Activated CD8-positive, alpha-beta memory T cell treated with anti-CD3 and anti-CD28 coated beads, Interleukin-2, amount 10 ng/mL, durations not matched to agents 7 days and 5 days (primary cell): Measurements from ENCODE around the gene RPS6KA2. TPM values are rescaled to one million over a fixed set of nuclear protein-coding genes. Genes with fewer than 3 reads are reported as not detected.

Source experiments
- ATAC-seq: fragments of 150-1000 bp; cut with Tn5 transposase; one replicate; pipeline ENCODE4 v1.10.0; 2021; ENCODE audit warnings: moderate library complexity
- CTCF ChIA-PET: fragments of 350-600 bp; sonication (Branson Sonifier 250); formaldehyde crosslinking; loops from one replicate; lab custom pipeline; 2021; ENCODE audit warnings: antibody characterized with exemption; lab: Charles Lee
- DNase-seq: peaks from one replicate; pipeline ENCODE4 v3.0.0-alpha.2; 2020
- H3K27ac Mint-ChIP-seq: one replicate; pipeline ENCODE4 v1.8.0; 2021; ENCODE audit warnings: mild to moderate bottlenecking, mixed read lengths
- H3K27me3 Mint-ChIP-seq: one replicate; pipeline ENCODE4 v1.8.0; 2021; ENCODE audit warnings: mixed read lengths
- H3K36me3 Mint-ChIP-seq: one replicate; pipeline ENCODE4 v1.8.0; 2021; ENCODE audit warnings: mild to moderate bottlenecking, mixed read lengths
- H3K4me1 Mint-ChIP-seq: one replicate; pipeline ENCODE4 v1.8.0; 2021; ENCODE audit warnings: mixed read lengths
- H3K4me3 Mint-ChIP-seq: one replicate; pipeline ENCODE4 v1.8.0; 2021; ENCODE audit warnings: mild to moderate bottlenecking, moderate library complexity, mixed read lengths
- H3K9me3 Mint-ChIP-seq: one replicate; pipeline ENCODE4 v1.8.0; 2022; ENCODE audit warnings: low read depth, mixed read lengths
- total RNA-seq, 2 experiments: library from RNA; stranded (reverse); gene quantifications; one replicate each; pipeline ENCODE4 v1.2.3, GENCODE V29; 2021

Gene RPS6KA2
- total RNA-seq, 2 experiments from 2014 or later = 4.5 to 5.4 TPM

DNA sequence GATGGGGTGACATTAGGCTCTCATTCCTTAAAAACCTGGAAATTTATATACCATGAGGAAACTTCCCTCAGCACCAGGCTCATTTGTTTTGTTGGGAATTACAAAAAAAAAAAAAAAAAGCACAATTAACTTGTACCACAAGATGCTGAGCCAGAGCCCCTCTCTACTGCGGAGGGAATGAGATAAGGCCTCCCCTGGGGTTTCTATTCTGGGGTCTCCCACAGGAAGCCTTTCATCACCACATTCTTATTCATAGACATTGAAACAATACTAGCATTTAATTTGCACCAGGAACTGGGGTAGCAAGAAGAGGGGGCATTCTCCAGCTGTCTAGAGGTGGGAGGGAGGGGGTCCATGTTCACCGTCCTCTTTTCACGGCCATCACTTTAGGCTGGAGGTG, 23.0 kb upstream of the RPS6KA2 start:
- no peaks in the 10 kb centered on the region for H3K4me1 Mint-ChIP-seq
- no peak overlapping the region for H3K27ac Mint-ChIP-seq
- DNase-seq = no peak
- peaks cover 3% of the 10 kb centered on the region for H3K27me3 Mint-ChIP-seq
- CTCF ChIA-PET = no interaction called here
- H3K36me3 Mint-ChIP-seq = no peaks in the 10 kb centered on the region
- no peaks in the 10 kb centered on the region for H3K9me3 Mint-ChIP-seq
- H3K4me3 Mint-ChIP-seq = no peak overlapping the region
- no peak for ATAC-seq

- Mint-ChIP-seq H3K36me3 (no peaks in the 10 kb centered on the region), H3K27ac (no peak overlapping the region), H3K4me1 (no peaks in the 10 kb centered on the region), H3K27me3 (peaks cover 6% of the 10 kb centered on the region), H3K9me3 (no peaks in the 10 kb centered on the region), H3K4me3 (no peak overlapping the region)
- CTCF ChIA-PET = no interaction called here
- no peak for ATAC-seq
- no peak for DNase-seq
Measured at GRCh38 chr6:166648846-166649245, 21.8 kb upstream of the RPS6KA2 start.

DNA sequence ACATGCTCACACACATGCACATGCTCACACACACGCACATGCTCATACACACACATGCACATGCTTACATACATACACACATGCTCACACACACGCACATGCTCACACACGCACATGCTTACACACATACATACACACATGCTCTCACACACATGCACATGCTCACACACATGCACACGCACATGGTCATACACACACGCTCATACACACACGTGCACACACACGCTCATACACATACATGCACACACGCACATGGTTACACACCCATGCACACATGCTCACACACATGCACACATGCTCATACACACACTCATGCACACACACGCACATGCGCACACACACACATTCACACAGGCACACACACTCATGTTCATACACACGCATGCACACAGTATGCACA, 20.8 kb upstream of the RPS6KA2 start:
- DNase-seq (no peak), ATAC-seq (no peak)
- H3K4me1 Mint-ChIP-seq = no peaks in the 10 kb centered on the region
- CTCF ChIA-PET = no interaction called here
- H3K9me3 Mint-ChIP-seq = no peaks in the 10 kb centered on the region
- H3K27me3 Mint-ChIP-seq = peaks cover 9% of the 10 kb centered on the region
- H3K4me3 Mint-ChIP-seq = no peak overlapping the region
- H3K36me3 Mint-ChIP-seq = no peaks in the 10 kb centered on the region
- no peak overlapping the region for H3K27ac Mint-ChIP-seq

GRCh38 chr6:166646716-166647115, 19.7 kb upstream of the RPS6KA2 start:
- H3K27me3 Mint-ChIP-seq = peaks cover 14% of the 10 kb centered on the region
- no peaks in the 10 kb centered on the region for H3K36me3 Mint-ChIP-seq
- DNase-seq (no peak), ATAC-seq (no peak)
- no peaks in the 10 kb centered on the region for H3K9me3 Mint-ChIP-seq
- no peaks in the 10 kb centered on the region for H3K4me1 Mint-ChIP-seq
- no peak overlapping the region for H3K27ac Mint-ChIP-seq
- CTCF ChIA-PET = no interaction called here
- H3K4me3 Mint-ChIP-seq = no peak overlapping the region

GRCh38 chr6:166645896-166646295, 18.8 kb upstream of the RPS6KA2 start:
- no peaks in the 10 kb centered on the region for H3K36me3 Mint-ChIP-seq
- H3K27me3 Mint-ChIP-seq = peaks cover 18% of the 10 kb centered on the region
- ATAC-seq (no peak), DNase-seq (no peak)
- no peak overlapping the region for H3K4me3 Mint-ChIP-seq
- H3K9me3 Mint-ChIP-seq = no peaks in the 10 kb centered on the region
- CTCF ChIA-PET = no interaction called here
- H3K4me1 Mint-ChIP-seq = no peaks in the 10 kb centered on the region
- no peak overlapping the region for H3K27ac Mint-ChIP-seq

DNA sequence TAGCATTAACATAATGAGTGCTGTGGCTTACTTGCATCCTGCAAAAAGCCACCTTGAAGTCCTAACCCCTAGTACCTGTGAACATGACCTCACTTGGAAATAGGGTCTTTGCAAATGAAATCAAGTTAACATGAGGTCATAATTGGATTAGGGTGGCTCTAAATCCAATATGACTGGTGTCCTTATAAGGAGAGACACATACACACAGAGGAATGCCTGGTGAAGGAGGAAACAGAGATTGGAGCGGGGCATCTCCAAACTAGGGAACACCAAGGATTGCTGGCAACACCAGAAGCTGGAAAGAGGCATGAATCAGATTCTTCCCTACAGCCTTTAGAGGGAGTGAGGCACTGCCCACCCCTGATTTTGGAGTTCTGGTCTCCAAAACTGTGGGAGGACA, 17.6 kb upstream of the RPS6KA2 start:
- H3K4me3 Mint-ChIP-seq = no peak overlapping the region
- CTCF ChIA-PET = no interaction called here
- peaks cover 28% of the 10 kb centered on the region for H3K27me3 Mint-ChIP-seq
- H3K27ac Mint-ChIP-seq = no peak overlapping the region
- no peaks in the 10 kb centered on the region for H3K36me3 Mint-ChIP-seq
- ATAC-seq (no peak), DNase-seq (no peak)
- peaks cover 5% of the 10 kb centered on the region for H3K4me1 Mint-ChIP-seq
- no peaks in the 10 kb centered on the region for H3K9me3 Mint-ChIP-seq

- H3K4me1 Mint-ChIP-seq = peaks cover 5% of the 10 kb centered on the region
- H3K36me3 Mint-ChIP-seq = no peaks in the 10 kb centered on the region
- ATAC-seq = no peak
- no peaks in the 10 kb centered on the region for H3K9me3 Mint-ChIP-seq
- DNase-seq = no peak
- no peak overlapping the region for H3K4me3 Mint-ChIP-seq
- peaks cover 35% of the 10 kb centered on the region for H3K27me3 Mint-ChIP-seq
- CTCF ChIA-PET = no interaction called here
- H3K27ac Mint-ChIP-seq = no peak overlapping the region
Measured at GRCh38 chr6:166643891-166644590, 17.0 kb upstream of the RPS6KA2 start.

DNA sequence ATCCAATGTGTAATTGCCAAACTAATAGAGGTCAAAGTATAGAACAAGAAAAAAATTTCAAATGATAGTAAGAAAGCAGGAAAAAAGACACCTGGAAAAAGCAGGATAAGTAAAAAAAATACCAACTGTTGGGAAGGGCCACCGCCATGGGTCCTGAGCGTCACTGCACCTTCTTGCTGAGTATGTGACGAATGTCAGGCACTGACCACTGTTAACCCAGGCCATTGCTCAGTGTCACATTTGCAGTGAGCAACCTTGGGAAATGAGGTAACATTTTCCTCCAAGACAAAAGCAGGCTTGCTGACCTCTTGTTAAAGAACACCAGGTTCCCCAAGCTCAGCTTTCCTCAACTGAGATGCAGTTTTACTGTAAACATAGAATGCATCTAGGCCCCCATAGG, 15.6 kb upstream of the RPS6KA2 start:
- CTCF ChIA-PET = no interaction called here
- Mint-ChIP-seq H3K27me3 (peaks cover 42% of the 10 kb centered on the region), H3K4me1 (peaks cover 5% of the 10 kb centered on the region)

GRCh38 chr6:166640342-166641043, 13.4 kb upstream of the RPS6KA2 start:
- DNase-seq (no peak), ATAC-seq (no peak)
- Mint-ChIP-seq H3K27me3 (peaks cover 50% of the 10 kb centered on the region), H3K9me3 (no peaks in the 10 kb centered on the region), H3K4me3 (no peak overlapping the region), H3K27ac (no peak overlapping the region), H3K4me1 (peaks cover 5% of the 10 kb centered on the region), H3K36me3 (no peaks in the 10 kb centered on the region)
- CTCF ChIA-PET = no interaction called here

More for the DNA sequence above, 15.6 kb upstream of the RPS6KA2 start:
- Mint-ChIP-seq H3K36me3 (no peaks in the 10 kb centered on the region), H3K27ac (no peak overlapping the region), H3K4me3 (no peak overlapping the region), H3K9me3 (no peaks in the 10 kb centered on the region)
- DNase-seq = no peak
- no peak for ATAC-seq

- DNase-seq = no peak
- Mint-ChIP-seq H3K36me3 (no peaks in the 10 kb centered on the region), H3K4me1 (peaks cover 5% of the 10 kb centered on the region), H3K27me3 (peaks cover 50% of the 10 kb centered on the region), H3K27ac (no peak overlapping the region), H3K4me3 (no peak overlapping the region), H3K9me3 (no peaks in the 10 kb centered on the region)
- no peak for ATAC-seq
- CTCF ChIA-PET = no interaction called here
Measured at GRCh38 chr6:166639921-166640320, 12.9 kb upstream of the RPS6KA2 start.

DNA sequence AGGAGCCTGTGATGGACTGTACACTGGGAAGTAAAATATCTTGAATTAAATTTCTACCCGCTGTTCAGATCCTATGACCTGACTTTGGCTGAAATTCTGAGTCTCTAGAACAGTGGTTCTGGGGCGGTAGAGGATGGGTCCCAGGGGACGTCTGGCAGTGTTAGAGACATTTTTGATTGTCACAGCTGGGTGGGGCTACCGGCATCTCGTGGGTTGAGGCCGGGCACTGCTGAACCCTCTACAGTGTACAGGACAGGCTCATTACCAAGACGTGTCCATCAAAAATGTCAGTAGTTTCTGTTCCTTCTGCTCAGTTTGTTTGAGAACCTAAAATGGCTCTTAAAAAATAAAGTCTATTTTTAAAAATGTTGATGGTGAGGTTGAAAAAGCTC, 11.5 kb upstream of the RPS6KA2 start:
- DNase-seq = no peak
- H3K27ac Mint-ChIP-seq = no peak overlapping the region
- H3K4me3 Mint-ChIP-seq = no peak overlapping the region
- no peaks in the 10 kb centered on the region for H3K36me3 Mint-ChIP-seq
- ATAC-seq = no peak
- CTCF ChIA-PET = interaction anchor here (0.6 kb wide), 1 partner anchor 9 kb away, joined by 3 read pairs; no protein-coding TSS in a partner anchor
- H3K4me1 Mint-ChIP-seq = peaks cover 5% of the 10 kb centered on the region
- no peaks in the 10 kb centered on the region for H3K9me3 Mint-ChIP-seq
- peaks cover 48% of the 10 kb centered on the region for H3K27me3 Mint-ChIP-seq

- H3K4me1 Mint-ChIP-seq = peaks cover 5% of the 10 kb centered on the region
- H3K4me3 Mint-ChIP-seq = no peak overlapping the region
- H3K27ac Mint-ChIP-seq = no peak overlapping the region
- peaks cover 48% of the 10 kb centered on the region for H3K27me3 Mint-ChIP-seq
- CTCF ChIA-PET = interaction anchor here (0.6 kb wide), 1 partner anchor 8 kb away, joined by 3 read pairs; no protein-coding TSS in a partner anchor
- no peaks in the 10 kb centered on the region for H3K9me3 Mint-ChIP-seq
- ATAC-seq = no peak
- DNase-seq = no peak
- H3K36me3 Mint-ChIP-seq = no peaks in the 10 kb centered on the region
Measured at GRCh38 chr6:166637812-166638572, 10.9 kb upstream of the RPS6KA2 start.

DNA sequence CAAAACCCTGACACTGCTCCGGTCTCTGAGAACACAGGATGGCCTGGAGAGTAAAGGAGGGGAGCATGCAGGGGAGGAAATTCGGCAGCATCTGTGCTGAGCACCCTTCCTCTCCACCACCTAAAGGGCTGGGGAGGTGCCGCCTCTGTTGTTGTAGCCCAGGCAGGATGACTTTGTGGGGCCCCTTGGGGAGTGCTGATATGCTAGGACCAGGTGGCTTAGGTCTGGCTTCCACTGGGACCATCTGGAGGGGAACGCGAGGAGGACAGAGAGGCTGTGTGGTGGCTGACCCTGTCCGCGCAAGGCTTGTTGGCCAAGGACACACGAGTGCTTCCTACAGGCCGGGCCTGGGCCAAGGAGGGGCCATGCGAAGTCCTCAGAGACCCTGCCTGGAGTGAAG, 9.9 kb upstream of the RPS6KA2 start:
- Mint-ChIP-seq H3K9me3 (no peaks in the 10 kb centered on the region), H3K36me3 (no peaks in the 10 kb centered on the region), H3K27ac (no peak overlapping the region), H3K4me1 (peaks cover 5% of the 10 kb centered on the region), H3K4me3 (no peak overlapping the region), H3K27me3 (peaks cover 46% of the 10 kb centered on the region)
- no peak for DNase-seq
- CTCF ChIA-PET = no interaction called here
- ATAC-seq = no peak
